Inflammatory macrophage treated with lipopolysaccharide for 1 hour (primary cell): ENCODE data around the gene TRPM5.

ENCODE experiments used
- DNase-seq, 2 donors: peaks; one replicate each; pipeline ENCODE4 v3.0.0-alpha.2; 2020 to 2022

The TRPM5 gene, protein sequence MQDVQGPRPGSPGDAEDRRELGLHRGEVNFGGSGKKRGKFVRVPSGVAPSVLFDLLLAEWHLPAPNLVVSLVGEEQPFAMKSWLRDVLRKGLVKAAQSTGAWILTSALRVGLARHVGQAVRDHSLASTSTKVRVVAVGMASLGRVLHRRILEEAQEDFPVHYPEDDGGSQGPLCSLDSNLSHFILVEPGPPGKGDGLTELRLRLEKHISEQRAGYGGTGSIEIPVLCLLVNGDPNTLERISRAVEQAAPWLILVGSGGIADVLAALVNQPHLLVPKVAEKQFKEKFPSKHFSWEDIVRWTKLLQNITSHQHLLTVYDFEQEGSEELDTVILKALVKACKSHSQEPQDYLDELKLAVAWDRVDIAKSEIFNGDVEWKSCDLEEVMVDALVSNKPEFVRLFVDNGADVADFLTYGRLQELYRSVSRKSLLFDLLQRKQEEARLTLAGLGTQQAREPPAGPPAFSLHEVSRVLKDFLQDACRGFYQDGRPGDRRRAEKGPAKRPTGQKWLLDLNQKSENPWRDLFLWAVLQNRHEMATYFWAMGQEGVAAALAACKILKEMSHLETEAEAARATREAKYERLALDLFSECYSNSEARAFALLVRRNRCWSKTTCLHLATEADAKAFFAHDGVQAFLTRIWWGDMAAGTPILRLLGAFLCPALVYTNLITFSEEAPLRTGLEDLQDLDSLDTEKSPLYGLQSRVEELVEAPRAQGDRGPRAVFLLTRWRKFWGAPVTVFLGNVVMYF (N-terminal part only)

DNA sequence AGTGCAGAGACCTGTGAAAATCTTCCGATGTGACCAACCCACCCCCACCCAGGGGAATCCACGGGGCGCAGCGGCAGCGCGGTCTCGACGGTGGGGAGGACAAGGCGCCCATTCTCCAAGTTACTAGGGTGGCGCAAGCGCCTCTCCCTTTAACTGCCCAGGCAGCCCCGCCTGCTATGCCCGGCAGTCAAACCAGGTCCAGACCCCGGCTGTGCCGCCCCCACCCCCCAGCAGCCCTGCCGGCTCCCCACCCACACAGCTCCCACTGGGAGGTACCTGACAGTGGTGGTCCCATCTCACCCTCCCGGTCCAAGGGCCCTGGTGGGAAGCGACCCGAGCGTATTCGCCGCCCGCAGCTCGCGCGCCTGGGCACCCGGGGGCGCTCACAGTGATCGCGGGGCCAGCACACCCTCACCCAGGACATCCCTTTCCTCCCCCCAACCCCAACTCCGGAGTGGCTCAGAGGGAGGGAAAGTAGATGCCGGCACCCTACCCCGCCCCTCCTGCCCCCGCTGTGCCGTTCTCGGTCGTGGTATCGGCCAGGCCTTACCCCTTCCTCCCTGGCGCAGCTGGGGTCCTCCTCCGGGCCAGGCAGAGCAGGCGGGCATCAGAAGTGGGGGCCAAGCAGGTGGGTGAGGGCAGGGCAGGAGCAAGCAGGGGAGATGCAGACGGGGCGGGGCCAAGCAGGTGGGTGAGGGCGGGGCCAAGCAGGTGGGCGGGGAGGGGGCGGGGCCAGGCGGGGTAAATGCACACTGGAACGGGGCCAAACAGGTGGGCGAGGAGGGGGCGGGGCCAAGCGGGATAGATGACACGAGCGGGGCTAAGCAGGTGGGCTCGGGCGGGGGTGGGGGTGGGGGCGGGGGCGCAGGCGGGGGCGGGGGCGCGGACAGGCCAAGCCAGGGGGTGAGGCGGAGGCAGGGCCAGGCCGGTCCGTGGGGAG, at the start of gene TRPM5:
TSS of gene TRPM5 (minus strand) at position 634 of the 940 bp plus-strand sequence. CDS start 21,478 bp downstream, outside the sequence.
- peak in 1 of 2 donors; percentile 20 for DNase-seq

DNA sequence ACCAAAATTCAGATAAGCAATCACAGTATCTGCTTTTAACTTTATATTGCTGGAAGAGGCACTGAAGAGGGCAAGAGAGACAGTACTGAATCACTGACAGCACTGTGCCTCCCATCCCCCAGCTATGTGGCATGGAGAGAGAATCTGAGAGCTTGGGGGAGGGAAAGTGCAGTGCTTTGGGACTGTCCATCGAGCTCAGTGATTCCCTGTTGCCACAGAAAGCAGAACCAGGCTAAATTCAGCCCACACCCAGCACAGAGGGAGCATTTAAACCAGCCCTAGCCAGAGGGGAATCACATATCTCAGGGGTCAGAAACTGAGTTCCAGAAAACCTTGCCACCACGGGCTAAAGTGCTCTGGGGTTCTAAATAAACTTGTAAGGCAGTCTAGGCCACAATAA, 44.8 kb upstream of the TRPM5 start:
- DNase-seq, result peak; percentile 28 to 42

DNA sequence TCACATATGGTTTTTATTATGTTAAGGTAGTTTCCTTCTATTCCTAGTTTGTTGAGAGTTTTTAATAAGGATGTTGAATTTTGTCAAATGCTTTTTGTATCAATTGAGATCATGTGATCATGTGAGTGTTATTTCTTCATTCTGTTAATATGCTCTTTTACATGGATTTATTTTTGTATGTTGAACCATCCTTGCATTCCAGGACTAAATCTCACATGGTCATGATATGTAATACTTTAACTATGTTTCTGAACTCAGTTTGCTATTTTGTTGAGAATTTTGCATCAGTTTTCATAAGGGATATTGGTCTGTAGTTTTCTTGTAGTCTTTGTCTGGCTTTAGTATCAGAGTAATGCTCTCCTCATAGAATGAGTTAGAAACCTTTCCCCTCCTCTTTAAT, 43.7 kb upstream of the TRPM5 start:
- no peak for DNase-seq

DNA sequence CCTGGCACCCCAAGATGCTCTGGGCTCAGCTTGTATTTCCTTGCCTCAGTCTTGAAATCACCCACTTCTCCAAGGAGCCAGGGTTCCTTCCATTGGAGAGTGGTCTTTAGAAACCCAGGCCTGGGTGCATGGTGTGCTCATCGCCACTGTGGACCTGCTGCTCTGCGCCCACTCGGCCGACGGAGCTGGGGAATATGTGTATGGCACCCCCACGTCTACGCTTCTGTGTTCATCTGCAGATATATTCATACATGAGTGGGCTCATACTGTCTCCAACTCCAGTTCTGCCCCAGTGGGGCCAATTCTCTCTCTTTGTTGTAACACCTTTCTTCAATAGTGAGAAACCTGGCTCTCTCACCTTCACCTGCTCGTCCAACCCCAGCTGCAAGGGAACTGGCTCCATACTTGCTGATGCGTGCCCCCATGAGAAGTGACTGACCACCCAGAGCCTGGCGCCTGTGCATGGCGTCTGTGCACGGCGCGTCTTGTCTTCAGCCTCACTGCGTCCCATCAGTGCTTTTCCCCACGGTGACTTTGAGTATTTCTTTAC, 40.3 kb upstream of the TRPM5 start:
- no peak for DNase-seq

DNA sequence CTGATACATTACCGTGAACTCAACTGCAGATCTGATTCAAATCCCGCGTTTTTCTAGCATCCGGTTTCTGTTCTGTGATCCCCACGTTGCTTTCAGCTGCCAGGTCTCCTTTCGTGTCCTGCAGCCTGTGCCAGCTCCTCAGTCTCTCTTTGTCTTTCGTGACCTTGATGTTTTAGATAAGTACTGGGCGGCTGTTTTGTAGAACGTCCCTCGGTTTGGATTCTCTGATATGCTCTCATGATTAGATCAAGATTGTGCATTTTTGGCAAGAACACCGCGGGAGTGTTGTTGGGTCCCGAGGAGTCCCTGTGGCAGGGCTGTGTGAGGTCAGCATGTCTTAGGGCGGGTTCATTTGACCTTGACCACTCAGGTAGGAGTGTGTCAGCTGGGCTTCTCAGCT, 39.1 kb upstream of the TRPM5 start:
- DNase-seq, result no peak

DNA sequence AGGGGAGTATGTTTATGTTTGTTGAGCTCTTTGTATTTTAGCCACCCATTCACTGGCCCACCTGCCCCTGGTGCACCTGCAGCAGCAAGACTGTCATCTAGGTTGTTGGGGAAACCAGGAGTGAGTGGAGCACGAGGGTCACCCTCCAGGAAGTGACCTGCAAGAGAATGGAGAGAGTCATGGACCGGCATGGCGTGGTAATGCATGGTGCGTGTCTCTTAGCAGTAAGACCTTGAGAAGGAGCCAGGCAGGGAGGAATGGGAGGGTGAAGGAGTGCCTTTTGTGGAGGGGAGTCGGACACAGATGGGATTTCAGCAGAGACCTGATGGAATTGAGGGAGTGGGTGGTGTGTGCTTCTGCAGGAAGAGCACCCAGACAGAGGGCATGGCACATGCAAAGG, 38.4 kb upstream of the TRPM5 start:
- DNase-seq, result no peak

DNA sequence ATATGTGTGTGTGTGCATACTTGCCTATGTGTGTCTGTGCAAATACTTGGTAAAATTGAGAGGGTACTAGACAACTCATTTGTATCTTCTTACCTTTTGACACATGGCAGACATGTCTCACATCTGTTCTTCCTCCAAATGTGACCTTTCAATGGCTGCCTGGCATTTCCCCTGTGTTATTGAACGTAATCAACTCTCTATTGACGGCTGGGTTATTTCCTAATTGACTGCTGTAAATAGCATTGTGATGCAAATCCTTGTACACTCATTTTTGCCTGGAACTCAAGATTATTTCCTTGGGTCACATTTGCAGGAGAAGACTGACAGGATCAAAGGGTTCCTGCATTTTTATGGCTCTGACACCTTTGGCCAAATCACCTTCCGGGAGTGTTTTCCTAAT, 37.9 kb upstream of the TRPM5 start:
- DNase-seq, result peak; percentile 38 to 51

DNA sequence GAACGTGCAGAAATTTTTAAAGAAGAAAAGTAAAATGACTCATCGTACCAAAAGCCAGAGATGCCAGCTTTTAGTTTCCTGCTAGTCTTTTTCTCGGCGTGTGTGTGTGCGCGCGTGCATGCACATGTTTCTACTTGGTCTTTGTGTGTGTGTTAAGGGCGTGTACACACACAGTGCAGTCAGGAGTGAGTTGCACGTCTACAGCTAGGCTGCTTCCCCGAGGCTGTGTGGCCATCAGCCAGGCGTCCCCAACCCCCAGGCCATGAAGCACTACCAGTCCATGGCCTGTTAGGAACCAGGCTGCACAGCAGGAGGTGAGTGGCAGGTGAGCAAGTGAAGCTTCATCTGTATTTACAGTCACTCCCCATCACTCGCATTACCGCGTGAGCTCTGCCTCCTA, 36.9 kb upstream of the TRPM5 start:
- DNase-seq, result no peak

DNA sequence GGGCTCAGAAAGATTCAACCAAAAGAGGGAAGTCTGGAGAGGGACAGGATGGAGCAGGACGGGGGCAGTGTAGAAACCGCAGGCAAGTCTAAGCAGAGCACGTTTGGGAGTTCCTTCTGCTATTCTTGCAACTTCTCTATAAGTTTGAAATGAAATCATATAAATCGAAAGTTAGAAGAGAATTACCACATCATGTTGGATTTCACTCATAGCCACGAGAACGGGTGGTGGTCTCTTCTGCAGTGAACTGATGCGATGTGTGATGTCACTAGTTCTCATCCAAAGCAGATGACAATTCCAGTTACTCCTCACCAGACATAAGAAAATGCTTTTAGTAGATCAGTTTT, 36.5 kb upstream of the TRPM5 start:
- peak; percentile 90 to 91 for DNase-seq

DNA sequence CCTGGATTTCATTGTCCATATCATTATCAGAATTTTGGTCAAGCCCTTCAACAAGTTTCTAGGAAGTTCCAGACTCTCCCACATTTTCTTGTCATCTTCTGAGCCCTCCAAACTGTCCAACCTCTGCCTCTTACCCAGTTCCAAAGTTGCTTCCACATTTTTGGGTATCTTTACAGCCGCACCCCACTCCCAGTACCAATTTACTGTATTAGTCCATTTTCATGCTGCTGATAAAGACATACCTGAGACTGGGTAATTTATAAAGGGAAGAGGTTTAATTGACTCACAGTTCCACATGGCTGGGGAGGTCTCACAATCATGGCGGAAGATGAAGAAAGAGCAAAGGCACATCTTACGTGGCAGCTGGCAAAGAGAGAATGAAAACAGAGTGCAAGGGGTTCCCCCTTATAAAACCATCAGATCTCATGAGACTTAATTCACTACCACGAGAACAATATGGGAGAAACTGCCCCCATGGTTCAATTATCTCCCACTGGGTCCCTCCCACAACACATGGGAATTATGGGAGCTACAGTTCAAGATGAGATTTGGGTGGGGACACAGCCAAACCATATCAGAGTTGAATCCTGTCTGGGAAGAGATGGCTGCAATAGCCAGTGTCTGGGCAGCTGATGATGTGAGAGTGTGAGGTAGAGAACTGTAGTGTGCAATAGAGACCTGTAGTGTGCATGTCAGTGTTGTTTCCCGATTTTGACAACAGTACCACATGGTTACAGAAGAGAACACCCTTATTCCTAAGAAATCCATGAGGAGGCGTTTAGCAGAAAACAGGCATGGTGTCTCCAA, 36.0 kb upstream of the TRPM5 start:
- DNase-seq, result peak in 1 of 2 donors; percentile 47

DNA sequence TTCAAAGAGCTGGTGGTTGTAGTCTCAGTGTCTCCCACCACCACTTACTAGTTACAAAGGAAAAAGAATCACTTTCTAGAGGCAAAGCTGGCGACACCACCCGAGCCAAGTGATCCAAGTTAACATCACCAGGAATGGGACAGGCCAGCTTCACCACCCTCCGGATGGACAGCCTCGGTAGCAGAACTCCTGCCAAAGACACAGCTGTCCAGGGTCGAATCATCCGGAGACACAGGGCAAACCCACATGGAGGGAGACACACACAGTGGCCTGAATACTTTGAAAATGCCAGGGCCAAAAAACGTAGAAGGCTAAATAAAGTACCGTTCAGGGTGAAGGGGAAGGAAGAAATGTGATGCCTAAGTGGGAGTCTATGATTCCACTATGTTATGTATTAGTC, 33.6 kb upstream of the TRPM5 start:
- no peak for DNase-seq

DNA sequence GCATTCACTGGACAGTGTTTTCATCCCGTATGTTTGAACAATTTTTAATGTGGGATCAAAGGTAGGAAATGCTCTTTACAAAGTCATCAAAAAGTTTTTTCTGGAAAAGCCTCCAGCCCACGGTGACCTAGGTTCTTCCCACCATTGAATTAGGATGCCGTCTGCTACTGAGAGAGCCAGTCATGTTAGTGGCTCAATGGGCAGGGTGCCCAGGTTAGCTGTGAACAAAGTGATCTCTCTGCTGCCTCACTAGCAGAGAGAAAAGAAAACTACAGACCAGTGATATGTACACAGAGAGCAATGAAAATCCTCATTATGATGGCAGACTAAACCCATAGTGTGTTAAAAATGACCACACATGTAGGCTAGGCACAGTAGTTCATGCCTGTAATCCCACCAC, 32.9 kb upstream of the TRPM5 start:
- DNase-seq, result no peak

DNA sequence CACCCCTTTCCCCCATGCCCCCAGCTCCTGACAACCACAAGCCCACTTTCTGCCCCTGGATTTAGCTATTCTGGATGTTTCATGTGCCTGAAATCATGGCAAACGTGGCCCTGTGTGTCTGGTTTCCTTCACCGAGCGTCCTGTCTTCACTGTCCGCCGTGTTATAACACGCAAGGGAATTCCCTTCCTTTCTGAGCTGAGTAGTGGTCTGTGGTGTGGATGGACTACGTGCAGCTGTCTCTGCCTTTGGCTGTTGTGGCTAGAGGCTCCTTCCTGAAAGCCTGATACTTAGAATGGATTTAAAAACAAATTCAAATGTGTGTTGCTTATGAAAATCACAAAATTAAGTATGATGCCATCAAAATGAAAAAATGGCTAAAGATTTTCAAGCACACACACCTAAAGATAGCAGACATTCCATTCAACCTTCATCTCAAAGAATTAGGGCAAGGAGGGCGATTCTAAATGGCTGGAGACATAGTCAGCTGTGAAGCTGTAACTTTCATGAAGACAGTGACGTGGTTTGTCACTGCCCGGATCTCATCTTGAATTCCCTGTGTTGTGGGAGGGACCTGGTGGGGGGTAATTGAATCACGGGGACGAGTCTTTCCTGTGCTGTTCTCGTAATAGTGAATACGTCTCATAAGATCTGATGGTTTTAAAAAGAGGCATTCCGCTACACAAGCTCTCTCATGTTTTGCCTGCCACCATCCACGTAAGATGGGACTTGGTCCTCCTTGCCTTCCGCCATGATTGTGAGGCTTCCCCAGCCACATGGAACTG, 31.0 kb upstream of the TRPM5 start:
- no peak for DNase-seq

DNA sequence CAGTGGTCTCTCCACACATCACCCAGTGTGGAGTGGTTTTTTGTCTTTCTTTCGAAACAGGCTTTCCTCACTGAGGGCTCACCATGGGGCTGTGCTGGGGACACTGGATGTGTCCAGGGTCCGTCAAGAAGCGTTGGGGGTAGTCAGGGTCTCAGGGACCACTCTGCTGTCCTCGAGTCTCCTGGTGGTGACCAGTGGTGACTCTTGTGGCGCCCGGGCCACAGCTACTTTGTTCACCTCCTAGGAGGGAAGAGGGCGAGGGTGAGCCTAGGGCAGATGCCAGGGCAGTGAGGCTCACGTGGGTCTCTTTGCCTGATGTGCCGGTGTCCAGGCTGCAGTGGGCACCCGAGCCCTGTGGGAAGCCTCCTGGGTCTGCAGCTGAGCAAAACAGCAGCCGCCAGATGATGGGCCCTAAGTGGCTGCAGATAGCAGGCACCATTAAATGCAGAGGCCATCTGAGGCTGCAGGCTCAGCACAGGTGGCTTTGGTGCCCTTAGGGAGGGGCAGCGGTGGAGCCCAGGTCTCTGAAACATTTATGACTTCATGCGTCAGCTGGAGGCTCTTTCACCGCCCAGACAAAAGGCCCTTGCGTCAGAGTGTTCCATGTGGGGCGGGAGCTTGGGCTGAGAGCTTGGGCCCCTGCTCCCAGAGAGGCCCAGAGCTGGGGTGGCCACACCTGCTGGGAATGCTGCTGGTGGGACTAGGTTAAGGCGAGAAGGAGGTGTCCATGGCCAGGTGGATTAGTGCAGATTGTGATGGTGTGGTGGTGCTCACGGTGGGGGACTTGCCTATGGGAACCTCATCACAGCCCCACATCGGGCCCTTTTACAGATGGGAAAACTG, 30.0 kb upstream of the TRPM5 start:
- DNase-seq, result no peak

DNA sequence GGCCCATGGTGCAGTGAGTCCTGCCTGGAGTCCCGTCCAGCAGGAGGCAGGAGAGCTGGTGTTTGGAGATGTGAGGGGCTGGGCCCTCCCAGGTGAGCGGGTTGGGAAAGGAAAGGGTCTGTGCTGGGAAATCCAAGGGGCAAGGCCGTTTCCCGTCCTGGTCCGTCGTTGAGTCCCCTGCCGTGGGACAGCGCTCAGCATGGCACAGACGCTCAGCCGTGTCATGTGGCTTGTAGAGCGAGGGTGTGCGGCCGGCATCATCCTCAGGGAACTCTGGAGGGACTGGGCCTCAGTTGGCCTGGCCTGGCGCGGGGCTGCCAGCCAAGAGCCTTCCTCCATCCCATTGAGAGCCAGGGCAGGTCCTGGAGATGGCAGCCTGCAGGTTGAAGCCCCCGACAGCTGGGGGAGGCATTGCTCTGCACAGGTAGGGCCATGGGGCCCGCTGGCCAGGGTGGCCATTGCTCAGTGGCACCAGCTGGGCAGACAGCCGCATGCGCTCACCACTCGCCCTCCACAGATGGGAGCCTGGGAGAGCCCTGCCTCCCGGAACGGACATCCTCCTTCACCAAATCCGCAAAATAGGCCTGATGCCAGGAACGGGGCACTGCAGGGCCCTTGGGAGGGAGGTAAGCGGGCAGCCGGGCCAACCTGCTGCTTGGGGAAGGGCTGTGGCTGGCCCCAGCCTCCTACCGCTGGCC, 29.2 kb upstream of the TRPM5 start:
- DNase-seq, result no peak

DNA sequence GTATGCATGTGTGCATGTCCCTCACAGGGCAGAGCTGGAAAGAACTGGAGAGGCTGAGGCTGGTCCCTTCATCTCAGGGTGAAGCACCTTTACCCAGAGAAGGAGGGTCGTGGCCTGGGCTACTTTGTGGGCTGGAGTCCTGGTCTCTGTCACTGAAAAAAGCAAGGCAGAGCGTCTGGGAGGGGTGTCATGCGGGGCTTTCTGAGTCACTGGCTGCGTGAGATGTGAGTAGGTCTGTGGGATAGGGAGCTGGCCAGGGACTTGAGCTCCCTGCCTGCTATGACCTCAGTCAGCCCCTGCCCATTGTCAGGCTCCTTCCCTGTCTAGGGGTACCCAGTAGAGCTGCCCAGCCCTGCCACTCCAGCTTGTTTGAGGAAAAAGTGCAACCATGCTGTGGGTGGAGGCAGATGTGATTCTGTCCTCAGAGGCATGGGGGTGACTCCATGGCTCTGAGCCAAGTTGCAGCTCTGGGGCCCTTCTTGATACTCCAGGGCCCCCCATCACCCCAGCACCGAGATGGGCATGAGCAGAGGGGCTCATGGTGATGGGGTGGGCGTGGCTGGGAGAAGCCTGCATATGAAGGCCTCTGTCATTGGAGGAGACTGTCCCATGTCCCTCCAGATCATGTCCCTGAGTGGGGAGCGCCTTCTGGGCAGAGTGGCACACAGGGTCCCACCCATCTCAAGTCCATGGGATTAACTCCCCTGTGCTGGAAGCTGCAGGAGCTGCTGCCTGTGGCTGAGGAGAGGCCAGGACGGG, 28.3 kb upstream of the TRPM5 start:
- DNase-seq, result no peak

DNA sequence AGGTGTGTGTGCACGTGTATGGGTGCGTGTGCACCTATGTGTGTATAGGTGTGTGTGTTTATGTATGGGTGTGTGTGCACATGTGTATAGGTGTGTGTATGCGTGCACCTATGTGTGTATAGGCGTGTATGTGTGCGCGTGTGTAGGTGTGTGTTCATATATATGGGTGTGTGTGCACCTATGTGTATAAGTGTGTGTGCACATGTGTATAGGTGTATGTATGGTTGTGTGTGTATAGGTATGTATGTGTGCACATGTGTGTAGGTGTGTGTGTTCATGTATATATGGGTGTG, 27.4 kb upstream of the TRPM5 start:
- no peak for DNase-seq

DNA sequence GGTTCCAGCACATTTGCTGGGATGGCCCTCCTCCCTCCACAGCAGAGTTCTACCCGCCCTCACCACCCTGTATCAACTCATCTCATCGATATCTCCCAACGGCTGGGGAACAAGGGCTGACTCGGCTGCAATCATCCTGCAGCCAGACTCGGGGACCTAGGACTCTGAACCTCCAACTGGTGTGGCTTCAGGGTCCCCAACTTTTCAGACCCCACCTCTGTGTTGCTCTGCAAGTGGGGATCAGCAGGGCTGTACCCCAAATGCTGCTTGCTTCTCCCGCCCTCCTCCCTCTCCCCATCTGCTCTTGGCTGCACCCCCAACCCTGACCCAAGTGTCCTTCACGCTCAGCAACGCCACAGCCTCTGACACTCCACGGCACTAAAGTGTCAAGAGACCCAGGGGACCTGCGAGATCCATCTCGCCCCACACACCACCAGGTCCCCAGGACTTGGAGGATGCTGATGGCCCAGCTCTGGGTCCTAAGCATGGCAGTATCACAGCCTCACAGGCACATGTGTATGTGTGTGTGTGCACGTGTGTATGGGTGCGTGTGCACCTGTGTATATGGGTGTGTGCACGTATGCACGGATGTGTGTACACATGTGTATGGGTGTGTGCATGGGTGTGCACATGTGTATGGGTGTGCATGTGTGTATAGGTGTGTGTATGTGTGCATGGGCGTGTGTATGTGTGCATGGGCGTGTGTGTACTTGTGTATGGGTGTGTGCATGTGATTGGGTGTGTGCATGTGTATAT, 26.9 kb upstream of the TRPM5 start:
- DNase-seq, result no peak
